HG02571 (cell line): ENCODE measurements around the gene PNRC2.

Experiments
- ATAC-seq: cut with Tn5 transposase; IDR thresholded peaks from one replicate; pipeline ENCODE4 v1.9.1; 2021; ENCODE audit warnings: mild to moderate bottlenecking, moderate library complexity; ENCODE audit not compliant: unreplicated experiment

The PNRC2 gene

DNA sequence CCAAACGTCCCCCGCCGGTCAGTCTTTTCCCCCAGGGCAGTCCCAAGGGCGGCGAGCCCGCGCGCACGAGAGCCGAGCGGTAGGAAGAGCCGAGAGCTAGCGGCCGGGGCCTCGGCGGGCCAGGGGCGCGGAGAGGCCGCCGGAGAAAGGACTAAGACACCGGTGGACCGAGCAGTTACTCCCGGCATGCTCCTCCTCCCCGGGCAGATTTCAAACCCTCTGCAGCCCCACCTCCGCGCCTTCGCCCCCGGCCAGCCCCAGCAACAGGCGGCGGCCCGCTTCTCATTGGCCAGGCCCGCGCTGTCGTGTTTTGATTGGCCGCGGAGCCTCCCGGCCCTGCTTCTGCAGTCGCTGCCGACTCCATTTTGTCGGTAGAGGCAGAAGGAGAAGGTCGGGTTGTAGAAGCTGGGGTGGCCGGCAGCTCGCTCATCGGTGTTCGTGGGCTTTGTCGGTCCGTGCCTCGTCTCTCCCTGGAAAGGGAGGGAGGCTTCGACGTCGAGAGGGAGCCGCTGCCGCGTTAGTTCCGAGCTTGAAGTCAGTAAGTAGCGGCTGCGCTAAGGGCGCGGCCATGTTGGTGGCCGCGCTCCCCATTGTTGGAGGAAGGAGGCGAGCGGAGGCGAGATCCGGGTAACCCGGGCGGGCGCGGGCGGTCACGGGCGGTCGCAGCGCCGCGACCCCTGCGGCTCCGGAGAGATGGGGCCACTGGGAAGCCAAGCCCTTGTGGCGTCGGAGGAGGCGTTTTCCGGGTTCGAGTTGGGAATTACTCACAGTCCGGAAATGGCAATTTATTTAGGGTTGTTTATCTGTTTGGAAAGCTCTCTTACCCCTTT lies at the start of gene PNRC2:
Gene PNRC2 (plus strand): TSS at position 368 of the 830 bp plus-strand sequence. CDS start 1,630 bp downstream, outside the sequence.
- peak; percentile 84 for ATAC-seq

DNA sequence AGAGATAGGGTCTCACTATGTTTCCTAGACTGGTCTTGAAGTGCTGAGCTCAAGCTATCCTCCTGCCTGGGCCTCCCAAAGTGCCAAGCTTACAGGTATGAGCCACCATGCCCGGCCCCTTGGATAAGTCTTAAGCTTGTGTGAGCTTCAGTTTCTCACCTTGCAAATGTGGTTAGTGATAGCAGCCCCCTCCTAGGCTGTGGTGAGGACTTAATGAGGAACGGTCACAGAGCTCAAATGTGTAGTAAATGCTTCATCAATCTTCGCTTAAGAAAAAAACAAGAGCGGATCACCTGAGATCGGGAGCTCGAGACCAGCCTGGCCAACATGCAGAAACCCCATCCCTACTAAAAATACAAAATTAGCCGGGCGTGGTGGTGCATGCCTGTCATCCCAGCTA lies 49.5 kb upstream of the PNRC2 start:
- ATAC-seq, result no peak

DNA sequence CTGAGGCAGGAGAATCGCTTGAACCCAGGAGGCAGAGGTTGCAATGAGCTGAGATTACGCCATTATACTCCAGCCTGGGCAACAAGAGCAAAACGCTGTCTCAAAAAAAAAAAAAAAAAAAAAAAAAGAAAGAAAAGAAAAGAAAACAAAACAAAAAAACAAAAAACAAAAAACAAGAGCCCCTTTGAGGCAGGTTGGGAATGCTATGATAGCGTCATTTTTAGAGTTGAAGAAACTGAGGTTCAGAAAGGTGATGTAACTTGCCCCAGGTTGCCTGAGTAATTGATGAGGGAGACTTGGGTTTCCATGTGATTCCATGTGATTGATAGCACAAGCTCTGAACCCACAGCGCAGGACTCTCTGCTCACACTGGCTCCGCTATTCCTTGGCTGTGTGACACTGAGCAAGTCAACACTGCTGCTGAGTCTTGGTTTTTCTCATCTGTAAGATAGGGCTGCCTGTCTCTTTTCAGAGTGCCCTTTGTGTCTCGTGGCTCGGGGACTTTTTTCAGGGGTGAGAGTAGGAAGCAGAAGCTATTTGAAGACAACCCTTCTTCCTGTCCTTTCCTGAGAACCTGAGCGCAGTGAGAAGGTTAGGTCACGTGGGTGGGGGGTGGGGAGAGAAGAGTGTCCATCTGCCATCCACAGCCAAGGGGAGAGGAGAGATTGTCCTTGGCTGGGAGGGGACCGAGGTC lies 48.9 kb upstream of the PNRC2 start:
- no peak for ATAC-seq

GRCh38 chr1:23911921-23912320 lies 47.7 kb upstream of the PNRC2 start:
- ATAC-seq, result no peak

DNA sequence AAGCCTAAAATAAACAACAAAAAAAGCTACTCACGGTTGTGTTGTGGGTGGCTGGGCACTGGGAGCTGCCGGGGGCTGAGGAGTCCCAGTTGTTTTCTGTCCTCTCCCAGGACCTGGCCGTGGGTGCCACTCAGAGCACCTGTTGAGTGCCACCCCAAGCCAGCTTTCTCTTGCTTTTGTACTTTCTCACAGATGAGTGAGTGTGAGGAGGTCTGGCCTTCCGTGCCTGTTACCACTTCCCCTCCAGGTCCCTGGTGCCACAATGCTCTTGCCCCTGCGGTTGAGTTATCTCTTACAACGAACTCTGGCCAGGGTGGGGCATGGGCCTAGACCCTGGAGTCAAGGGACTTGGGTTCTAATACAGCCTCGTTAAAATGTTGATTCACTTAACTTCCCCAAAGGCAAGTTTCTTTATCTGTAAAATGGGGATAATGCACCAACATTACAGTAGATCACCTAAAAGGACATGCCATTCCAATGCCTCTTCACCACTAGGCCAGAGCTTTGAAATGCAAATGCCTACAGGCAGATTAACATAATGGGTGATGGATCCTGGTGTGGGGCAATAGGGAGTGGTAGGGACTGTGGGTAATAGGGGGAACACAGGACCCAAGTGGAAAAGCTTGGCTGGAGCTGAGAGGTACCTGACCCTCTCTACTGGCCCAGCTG lies 46.3 kb upstream of the PNRC2 start, which contains the start of gene CNR2:
Gene CNR2 (minus strand): TSS at position 151 of the 669 bp plus-strand sequence. CDS start 37,745 bp downstream, outside the sequence.
- ATAC-seq, result no peak

DNA sequence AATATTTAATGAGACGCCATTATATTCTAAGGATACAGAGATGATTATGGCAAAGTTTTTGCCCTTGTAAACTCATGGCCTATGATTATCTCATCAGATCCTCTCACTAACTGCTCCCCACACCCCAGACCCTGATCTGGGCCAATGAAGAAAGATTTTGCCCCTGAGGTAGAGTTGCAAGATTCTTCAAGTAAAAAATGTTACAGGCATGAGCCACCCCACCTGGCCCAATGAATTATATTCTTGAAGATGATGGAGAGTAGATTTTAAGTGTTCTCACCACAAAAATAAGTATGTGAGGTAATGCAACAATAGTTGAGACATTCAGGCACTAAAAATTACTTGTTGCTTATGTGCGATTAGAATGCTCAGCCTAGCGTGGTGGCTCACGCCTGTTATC lies 44.7 kb upstream of the PNRC2 start:
- no peak for ATAC-seq

DNA sequence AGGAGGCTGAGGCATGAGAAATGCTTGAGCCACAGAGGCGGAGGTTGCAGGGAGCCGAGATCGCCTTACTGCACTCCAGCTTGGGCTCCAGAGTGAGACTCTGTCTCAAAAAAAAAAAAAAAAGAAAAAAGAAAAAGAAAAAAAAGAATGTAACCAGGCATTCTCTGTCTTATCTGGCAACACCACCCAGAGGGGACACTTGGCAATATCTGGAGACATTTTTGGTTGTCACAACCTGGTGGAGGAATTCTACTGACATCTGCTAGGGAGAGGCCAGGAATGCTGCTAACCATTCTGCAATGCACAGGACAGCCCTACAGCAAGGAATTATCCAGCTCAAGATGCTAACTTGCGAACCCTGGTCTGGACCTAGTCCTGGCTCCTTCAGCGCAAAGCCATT lies 44.2 kb upstream of the PNRC2 start:
- ATAC-seq, result no peak

DNA sequence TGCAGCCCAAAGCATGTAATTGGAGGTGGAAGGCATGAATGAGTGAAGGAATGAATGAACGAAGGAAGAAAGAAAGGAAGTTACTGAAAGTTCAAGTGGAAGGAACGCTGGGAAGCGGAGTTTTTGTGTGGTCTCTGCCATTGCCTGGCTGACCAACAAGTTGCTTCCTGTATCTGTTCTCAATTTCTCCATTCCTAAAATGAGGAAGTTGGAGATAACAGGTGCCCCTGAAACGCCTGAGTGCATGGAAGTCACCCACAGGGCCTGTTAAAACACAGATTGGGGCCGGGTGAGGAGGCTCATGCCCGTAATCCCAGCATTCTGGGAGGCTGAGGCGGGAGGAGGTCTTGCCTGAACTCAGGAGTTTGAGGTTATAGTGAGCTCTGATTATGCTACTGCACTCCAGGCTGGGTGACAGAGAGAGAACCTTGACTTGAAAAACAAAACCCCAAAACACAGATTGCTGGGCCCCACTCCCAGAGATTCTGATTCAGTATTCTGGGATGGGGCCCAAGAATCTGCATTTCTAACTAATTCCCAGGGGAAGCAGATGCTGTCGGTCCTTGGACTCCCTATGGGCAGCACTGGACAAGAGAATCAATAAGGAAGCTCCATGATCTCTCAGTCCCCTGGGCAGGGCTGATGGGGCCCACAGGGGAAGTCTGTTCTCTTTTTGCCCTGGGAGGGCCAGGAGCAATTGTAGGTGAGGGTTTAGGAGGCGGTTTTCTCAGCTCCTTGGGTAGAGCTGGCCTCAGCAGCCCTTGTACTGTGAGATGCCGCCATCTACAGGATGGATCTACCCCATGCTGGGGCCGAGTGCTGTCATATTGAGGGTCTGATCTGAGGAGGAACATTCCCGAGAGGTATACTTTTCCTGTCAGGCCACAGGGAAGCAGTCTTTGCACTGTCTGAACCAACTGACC lies 43.2 kb upstream of the PNRC2 start:
- ATAC-seq, result no peak

DNA sequence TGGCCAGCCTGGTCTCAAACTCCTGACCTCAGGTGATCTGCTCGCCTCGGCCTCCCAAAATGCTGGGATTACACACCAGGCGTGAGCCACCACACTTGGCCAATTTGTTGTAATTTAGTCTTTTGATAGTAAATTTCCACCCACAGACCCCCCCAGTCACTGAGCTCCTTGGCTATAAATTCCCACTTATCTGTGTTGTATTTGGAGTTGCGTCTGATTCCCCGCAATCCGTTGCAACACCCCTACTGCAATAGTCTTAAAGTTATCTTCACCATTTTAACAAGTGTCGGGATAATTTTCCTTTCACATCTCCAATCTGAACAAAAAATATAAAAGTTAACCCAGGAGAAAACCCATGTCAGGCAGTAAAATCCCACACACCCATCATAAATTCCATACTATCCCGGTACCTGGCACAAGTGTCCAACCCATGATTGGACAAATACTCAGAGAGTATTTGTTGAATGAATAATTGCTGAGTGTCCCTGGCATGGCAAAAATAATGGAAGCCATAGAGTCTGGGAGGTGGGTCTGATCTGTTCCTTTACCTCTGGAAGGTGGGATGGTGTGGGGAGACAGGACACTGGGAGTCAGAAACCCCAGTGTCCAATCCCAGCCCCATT lies 37.2 kb upstream of the PNRC2 start:
- ATAC-seq, result no peak

- no peak for ATAC-seq
Observed at GRCh38 chr1:23923592-23924499, 35.8 kb upstream of the PNRC2 start.

- ATAC-seq, result no peak
Observed at GRCh38 chr1:23924601-23925000, 35.0 kb upstream of the PNRC2 start.

DNA sequence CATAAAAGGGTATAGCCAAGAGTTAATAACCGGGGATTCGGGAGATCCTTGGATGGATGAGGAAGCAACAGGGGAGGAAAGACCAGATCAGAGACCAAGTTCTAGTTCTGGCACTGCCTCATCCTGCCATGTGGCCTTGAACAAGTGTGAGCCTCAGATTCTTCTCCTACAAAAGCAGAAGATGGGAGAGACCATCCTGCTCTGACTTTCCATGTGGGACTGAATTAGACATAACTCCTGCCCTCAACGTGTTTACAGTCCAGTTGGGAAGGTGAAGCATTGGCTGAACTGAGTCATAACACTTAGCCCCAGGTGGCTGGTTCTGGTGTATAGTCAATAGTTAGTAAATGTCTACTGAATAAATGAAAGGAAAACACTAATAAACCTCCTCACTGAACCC lies 34.3 kb upstream of the PNRC2 start:
- ATAC-seq, result no peak

GRCh38 chr1:23927097-23927496 lies 32.5 kb upstream of the PNRC2 start:
- no peak for ATAC-seq

GRCh38 chr1:23928789-23929188 lies 30.8 kb upstream of the PNRC2 start:
- ATAC-seq, result no peak

GRCh38 chr1:23930270-23930669 lies 29.4 kb upstream of the PNRC2 start:
- no peak for ATAC-seq

- no peak for ATAC-seq
Observed at GRCh38 chr1:23930861-23931490, 28.7 kb upstream of the PNRC2 start.

DNA sequence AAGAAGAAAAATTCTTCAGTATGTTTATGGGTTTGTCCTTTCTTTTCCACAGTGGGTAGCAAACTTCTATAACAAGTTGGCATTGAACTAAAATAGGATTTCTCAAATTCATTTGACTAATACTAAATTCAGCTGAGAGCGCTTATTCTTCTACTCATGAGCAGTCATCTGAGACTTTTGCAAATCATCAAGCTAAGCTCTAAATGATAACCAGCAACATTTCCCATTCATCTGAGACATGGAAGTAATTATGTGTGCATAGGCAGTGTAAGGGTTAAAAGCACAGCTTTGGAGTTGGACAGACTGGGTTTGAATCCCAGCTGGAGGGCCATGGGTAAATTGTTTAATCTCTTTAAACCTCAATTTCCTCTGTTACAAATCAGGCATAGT lies 28.1 kb upstream of the PNRC2 start:
- ATAC-seq, result no peak

GRCh38 chr1:23936481-23937176 lies 23.0 kb upstream of the PNRC2 start:
- ATAC-seq, result no peak
